HG03520 (cell line): ENCODE results near the gene IGF2.

Experiments used
- ATAC-seq: cut with Tn5 transposase; IDR thresholded peaks from one replicate; pipeline ENCODE4 v1.9.1; 2021; ENCODE audit warnings: mild to moderate bottlenecking, moderate library complexity; ENCODE audit not compliant: unreplicated experiment

The IGF2 gene

DNA sequence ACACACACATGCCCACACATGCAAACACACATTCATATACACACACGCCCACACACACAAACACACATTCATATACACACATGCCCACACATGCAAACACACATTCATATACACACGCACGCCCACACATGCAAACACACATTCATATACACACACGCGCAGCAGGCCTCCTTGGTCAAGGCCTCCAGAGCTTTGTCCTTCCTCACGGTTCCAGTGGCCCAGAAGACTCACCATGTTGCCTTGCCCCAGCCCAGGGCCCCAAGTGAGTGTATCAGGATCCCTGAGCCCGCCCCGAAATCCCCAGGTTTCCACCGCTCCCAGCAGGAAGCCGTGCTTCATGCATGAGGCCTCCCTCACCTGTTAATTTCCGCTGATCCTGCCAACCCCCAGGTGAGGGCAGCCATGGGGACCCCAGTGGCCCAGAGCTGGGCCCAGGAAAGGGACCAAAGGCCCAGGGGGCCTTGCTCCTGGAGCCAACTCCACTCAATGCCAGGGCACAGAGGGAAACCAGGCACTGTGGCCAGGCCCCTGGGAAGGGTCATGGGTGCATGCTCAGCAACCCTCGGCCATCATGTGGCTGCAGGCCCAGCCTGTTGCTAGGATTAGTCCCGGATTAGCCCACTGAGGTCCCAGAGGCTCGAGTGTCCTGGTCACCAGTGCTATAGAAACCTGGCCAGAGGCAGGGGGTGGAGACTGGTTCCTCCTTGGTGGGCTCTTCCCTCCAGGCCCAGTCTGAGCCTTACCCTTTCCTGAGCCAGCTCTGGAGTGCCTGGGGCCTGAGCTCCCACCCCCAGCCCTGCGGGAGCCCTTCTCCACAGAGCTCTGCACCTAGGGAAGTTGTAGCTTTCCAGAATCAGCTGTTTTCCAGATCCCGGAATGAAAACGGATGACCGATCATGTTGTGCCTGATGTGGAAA lies 34.4 kb downstream of the IGF2 start:
- no peak for ATAC-seq

DNA sequence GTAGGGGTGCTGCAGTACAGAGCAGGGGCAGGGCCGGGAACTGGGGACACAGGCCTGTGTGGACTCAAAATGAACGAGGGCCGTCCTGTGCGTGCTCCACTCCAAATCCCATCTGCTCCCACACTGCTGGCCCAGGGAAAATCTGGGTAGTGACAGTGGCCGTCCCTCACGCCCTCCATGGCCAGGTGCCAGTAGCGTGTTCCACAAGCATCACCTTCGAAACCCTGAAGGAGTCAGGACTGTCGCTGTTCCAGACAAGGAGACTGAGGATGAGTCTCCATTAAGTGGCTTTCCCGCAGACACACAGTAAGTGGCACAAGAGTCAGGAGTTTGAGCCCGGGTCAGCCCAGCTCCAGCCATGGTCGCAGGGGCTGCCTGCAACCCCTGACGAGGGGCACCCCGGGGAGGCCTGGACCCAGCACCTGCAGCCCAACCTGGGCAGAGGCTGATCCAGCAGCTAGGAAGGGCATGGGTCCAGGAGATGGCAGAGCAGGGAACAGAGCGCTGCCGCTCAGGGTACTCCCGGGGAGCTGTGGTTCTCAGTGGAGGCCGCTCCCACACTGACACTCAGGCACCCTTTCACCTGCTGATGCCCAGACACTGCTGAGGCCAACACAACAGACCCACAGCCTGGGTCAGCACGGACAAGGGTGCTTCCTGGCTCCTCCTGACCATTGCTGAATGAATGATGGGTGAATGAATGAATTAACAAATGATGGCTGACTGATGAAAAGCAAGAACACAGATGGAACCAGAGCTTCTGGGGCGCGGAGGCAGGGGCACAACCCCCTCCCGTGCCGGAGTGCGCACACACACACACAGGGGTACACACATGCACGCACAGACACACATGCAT lies 35.3 kb downstream of the IGF2 start:
- no peak for ATAC-seq

DNA sequence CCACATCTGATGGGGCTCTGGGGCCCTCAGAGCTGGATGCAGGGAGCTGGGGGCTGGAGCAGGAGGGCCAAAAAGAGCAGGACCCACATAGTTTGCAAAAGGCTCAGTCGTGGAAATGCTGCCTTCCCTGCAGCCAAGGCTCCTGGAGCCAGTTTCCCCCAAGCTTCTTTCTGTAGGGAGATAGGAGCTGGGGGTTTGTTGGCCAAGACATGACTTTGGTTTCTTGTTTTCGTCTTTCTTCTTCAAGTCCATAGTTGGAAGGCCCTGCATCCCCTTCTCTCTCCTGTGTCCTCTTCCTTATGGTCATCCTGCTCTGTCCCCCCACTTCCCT lies 36.3 kb downstream of the IGF2 start:
- no peak for ATAC-seq

DNA sequence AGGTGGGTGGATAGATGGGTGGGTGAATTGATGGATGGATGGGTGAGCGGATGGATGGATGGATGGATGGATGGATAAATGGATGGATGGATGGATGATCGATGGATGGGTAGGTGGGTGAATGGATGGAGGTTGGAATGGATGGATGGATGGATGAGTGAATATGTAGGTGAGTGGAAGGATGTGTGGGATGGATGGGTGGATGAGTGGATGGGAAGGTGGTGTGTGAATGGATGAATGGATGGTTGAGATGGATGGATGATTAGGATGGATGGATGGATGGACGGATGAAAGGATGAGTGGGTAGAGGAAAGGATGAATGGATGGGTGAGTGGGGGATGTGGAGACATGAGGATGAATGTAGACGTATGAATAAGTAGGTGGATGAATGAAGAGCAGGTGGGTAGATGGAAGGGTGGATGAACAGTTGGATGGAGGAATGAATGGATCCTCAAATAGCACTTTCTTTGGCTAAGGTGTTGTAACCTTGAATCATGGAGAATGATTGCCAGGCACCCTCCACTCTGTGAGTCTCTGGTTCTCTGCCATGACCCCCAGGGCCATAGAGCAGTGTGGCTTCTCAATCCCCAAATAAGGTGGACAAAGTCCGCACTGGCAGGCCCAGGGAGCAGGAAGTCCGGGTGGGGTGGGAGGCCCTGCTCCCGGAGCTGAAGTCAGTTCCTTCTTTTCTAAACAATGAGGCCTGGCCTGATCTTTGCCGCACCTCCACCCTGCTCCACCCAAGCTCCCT lies 36.9 kb downstream of the IGF2 start:
- ATAC-seq = no peak

DNA sequence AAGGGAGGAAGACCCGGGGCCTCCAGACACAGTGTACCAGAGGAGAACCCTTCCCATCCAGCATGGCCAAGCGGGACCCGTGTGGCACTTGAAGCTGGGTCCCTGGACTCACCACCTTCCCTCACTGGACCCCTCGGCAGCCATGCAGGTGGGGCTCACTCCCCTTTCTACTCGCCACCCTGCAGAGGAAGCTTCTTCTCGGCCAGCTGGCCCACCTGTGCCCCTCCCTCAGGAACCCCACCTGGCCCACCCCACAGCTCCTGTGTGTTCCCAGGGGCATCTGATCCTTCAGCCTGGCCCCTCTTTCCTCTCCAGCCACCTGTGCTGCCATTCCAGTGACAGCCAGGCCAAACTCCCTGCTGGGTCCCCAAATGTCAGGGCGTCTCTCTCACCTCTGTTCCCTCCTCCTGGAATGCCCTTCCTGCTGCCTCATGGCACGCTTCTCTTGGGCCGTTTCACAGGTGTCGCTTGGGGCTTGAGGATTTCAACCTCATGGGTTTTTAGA lies 38.0 kb downstream of the IGF2 start:
- ATAC-seq = no peak

DNA sequence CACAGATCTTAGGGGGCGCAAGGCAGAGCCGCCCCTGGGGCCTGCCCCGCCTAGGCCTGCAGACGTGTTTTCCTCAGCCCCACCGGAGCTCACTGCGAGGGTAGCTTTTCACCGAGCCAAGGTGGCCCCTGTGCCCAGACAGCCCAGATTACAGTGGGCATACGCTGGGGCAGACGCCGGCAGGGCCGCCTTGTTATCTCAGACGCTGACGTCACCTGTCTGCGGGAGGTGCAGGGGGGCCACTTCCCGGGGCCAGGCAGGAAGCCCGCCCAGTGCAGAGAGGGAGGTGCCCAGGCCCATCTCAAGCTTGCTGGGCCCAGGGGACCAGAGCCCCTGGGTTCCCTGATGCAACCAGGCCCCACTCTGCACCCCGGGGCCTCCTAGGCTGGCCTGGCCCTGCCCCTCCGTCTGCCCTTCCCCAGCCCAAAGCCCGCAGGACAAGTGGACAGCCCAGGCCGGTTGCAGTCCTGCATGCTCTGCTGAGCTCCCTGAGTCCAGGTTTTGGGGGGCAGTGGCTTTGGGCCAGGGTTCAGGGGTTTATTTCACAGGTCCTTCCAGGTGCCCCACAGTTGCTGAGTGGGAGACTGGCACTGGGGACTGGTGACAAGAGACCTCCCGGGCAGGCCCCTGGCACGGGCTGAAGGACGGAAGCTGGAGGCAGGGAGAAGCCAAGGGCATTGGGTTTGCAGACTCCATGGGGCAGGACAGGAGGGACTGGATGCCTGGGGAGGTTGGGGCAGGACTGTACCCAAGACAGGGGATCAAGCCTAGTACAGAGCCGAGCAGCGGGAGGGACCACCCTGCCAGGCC lies 38.6 kb downstream of the IGF2 start:
- ATAC-seq = no peak

DNA sequence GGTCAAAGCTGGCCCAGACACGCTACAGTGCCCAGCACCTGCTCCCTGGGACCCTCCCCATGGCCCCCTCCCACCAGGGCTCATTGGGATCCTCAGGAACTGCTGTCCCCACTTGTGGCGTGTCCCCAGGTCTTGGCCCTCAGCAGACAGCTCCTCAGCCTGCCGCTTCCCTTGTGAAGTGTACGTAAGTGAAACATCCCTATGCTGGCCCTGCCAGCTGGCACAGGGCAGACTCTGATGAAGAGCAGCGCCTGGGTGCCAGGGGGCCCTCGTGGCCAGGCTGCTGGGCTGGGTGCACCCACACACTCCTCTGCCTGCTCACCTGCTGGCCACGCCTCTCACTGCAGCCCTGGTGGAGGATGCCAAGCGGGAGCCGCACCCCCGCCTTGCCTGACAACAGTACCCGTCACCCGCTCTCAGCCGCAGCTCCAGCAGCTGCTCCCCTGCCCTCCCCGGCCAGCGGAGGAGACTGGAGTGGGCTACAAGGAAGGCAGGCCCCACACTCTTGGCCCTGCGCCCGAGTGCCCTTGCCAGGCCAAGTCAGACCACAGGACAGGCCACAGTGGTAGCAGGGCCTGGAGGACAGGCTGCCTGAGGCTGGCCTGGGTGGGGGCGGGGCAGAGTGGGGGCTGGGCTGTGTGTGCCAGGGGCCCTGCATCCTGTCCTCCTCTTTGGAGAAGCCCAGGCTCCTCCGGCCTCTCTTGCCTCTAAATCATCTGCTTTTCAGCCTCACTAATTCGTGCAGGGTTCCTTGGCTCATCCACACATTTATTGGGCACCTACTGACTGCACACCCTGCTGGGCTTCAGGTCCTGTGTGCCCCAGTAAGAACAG lies 39.5 kb downstream of the IGF2 start:
- no peak for ATAC-seq

DNA sequence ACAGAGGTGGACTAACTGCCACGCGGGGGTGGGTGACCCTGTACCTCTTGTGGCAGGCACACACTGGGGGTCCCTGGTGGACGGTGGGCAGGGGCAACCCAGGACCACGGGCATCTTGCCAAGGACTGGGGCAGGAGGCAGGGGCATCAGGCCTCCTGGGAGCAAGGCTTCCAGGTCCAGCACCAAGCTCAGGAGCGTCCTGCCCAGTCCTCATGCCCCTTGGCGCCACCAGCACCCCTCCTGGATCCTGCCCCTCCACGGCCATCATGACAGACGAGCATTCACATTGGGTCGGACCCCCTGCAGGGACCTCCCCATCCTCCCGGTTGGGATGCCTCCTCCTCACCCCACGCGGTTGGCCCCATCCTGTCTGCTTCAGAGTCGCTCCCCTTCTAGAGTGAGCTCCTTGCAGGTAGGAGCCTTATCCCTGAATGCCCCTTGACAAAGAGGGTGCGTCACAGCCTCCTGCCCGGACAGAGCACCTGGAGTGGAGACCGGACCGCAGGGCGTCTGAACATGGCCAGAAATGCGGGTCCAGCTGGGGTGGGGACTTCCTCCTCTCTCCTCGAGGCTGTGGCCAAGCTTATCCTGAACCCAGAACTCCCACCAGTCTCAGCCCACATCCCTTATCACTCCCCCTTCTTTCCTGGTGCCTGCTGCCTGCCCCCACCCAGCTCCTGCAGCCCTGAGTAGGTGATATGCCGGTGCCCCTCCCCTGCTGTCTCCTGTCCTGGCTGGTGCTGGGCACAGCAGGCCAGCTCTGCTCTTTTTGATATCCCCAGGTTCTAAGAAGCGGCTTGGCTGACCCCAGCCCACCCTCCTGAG lies 40.3 kb downstream of the IGF2 start:
- no peak for ATAC-seq

DNA sequence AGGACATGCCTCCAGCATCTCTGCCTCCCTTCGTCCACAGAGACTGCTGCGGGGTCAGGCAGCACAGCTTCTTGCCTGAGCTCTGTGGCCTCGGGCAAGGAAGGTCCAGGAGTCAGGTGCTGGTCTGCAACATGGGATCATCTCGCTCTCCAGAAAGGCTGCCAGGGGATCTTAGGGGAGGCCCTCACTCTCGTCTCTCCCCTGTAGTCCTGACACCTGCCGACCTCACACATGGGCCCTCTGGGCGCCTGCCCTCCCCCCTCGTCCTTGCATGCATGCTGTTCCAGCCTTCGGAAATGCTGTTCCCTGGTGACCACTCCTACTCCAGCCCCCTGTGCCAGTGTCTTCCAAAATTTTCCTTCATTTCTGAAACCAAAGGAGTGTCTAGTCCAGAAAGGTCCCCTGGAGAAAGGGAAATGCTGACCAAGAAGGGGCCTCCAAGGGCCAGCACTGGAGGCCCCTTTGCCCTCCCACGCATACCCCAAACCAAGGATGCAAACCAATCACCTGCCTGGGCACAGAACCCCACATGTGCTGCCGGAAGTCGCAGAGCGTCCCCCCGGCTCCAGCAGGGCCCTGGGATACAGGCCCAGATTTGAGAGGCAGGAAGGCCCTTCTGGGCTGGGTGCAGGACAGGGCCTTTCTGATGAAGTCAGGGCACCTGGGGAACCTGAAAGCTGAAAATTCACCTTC lies 41.0 kb downstream of the IGF2 start:
- ATAC-seq = no peak

DNA sequence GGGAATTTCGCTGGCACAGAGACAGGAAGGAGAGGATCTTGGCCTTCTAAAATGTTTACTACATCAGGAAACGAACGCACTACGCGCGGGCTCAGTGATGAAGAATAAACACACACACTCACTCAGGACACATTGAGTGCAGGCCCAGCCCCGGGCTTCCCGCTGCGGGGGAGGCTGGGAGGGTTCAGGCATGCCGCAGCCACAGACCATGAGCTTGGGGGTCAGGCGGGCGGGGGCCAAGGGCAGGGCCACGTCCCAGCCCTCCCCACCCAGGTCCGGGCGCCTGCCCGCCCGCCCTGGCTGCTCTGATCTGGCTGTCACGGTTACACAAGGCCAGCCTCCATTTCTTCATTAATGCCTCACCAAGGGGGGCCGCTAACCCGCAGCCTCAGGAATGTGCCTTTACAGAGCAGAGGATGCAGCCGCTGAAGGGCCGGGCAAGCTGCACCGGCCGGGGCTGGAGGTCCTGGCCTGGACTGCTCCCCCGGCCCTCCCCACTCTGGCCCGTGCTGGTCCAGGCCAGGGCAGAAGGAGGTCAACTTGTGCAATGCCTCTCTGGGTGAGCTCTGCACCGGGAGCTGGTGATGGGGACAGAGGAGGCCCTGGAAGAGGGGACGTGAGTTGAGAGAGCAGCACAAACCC lies 41.7 kb downstream of the IGF2 start:
- no peak for ATAC-seq

DNA sequence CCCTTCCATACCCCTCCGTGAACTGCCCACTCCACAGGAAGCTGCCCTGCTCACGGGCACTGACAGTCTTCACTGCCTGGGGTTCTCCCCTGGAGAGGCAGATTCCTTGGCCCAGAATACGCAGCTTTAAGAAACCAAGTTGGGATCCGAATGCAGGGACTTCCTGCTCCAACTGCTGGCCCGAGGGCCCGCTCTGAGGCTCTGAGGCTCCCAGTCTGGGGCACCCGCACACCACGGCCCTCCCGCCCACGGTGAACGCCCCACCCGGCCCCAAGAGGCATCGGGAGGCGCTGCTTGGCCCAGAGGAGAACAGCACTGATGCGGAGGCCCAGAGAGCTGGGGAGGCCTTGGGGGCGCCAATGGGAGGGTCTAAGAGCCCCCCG lies 42.3 kb downstream of the IGF2 start:
- no peak for ATAC-seq

DNA sequence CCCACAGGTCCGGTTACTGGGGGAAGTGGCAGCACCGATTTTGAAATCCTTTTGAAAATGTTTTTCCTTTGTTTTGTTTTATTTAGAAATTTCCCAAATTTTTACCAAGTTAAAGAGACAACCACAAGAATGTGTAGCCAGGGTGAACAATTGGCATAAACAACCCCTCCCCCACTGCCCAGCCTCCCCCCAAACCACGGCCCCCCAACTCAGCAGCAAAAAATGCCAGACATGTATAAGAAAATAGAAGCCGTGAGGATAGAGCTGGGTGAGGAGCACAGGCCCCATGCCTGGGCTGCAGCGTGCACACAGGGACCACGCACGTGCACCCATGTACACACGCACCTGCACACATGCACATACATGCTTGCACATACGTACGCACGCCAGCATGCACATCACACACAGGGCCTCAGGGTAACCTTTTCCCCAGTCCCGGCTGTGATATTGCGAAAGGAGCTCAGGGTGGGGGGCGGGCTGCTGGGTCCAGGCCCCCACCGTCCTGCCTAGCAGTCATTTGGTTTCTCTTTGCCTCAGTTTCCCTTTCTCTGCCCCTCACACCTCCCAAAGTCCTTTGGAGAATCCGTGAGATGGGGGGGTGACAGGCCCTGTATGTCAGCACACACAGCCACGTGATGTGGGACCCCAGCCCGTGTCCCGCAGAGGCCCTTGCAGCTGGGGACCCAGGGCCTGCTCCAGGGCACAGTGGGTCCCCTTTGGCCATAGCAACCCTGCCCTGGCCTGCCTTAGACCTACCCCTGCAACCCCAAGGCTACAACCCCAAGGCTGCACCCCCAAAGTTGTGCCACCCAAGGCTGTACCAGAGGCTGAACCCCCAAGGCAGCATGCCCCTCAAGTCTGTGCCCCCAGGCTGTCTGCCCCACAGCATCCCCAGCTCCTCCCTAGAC lies 42.9 kb downstream of the IGF2 start:
- ATAC-seq = no peak

DNA sequence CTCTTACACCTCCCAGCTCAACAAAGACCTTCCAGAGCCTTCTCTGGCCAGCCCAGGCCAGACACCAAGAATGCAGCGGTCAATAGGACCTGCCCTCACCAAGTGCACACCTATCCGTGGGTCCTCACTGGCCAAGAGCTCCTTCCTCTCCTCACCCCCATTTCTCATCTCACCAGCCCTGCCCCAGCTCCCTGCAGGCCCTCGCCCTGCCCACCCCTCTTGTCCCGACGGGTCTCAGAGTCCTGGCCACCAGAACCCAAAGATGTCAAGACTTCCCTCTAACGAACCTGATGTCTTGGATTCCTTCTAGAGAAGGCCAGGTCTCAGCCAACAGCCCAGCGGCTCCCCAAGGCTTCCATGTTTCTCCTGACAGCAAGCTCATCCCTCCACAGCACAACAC lies 43.6 kb downstream of the IGF2 start:
- no peak for ATAC-seq

DNA sequence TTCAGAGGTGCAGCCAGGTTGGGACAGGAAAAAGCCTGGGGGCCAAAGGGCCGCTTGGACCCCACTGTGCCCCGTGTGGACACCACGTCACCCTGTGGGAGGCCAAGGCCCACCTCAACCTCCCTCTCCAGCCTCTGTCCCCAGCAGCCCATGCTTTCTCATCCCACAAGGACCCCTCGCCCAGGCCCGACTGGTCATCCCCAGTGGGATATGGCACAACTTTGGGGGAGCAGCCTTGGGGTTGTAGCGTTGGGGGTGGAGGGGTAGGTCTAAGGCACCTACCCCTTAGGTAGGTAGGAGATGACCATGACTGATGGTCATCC lies 44.0 kb downstream of the IGF2 start:
- no peak for ATAC-seq

DNA sequence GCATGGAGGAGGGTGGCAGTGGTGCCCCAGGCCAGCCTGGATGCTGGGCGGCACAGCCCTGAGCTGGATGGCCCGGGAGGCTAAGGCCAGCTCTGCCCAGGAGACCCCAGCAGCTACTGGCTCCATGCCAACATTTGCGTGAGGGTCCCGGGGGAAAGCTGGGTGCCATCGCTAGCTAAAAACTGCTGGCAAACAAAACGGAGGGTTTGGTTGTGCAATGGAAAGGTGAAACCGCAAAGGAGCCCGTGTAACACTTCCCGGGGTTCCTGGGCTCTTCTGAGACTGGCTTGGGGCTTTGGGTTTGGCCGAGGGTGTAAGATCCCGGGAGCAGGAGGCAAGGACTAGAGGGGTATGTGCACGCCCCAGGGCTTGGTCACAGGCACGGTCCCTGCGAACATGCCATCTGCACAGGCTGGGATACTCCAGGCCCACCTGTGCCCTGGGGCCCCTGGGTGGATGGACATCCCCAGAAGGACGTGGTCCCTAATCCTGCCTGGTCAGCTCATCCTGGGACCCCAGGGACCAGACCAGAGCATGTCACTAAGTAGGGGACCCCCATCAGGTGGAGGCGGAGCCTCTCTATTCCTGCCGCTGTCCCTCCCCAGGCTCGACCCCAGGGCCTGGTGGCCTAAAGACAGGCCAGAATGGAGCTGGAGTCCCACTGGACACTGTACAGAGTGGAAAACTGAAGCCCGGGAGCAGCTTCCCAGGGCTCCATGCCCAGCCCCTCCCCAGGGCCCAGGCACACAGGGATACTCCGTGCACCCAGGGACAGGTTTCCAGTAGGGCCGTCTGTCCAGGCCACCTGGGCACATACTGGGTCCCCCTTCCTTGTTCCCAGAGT lies 44.6 kb downstream of the IGF2 start:
- no peak for ATAC-seq
